Neutrophil (primary cell): ENCODE measurements around the gene GALNT13.

Experiments
- H3K27ac ChIP-seq: fragments of 200-600 bp; sonication (generic); 2 replicates; pipeline ENCODE4 v1.5.1; 2016; ENCODE audit warnings: mild to moderate bottlenecking, moderate library complexity
- H3K27me3 ChIP-seq: fragments of 200-600 bp; sonication (generic); 2 replicates; pipeline ENCODE4 v1.6.0; 2016; ENCODE audit warnings: mild to moderate bottlenecking
- H3K36me3 ChIP-seq: fragments of 200-600 bp; sonication (generic); 2 replicates; pipeline ENCODE4 v1.5.1; 2017
- H3K4me1 ChIP-seq, 2 experiments: fragments of 200-600 bp in 1 of 2; sonication (generic) in 1 of 2; 1 replicate in 1 of 2; 2 replicates in 1 of 2; pipeline versions ENCODE4 v1.5.1 to v1.6.1; 2013 to 2016; ENCODE audit warnings: low read depth in 1 of 2, low read length in 1 of 2, mild to moderate bottlenecking in 1 of 2, moderate library complexity in 1 of 2; ENCODE audit not compliant: control insufficient read depth in 1 of 2, insufficient read depth in 1 of 2
- H3K4me3 ChIP-seq, 2 experiments: fragments of 200-600 bp in 1 of 2; sonication (generic) in 1 of 2; 1 replicate in 1 of 2; 2 replicates in 1 of 2; pipeline ENCODE4 v1.5.1; 2013 to 2016; ENCODE audit warnings: low read depth in 1 of 2, low read length in 1 of 2, mild to moderate bottlenecking in 1 of 2, moderate library complexity in 1 of 2
- H3K9me3 ChIP-seq: fragments of 200-600 bp; sonication (generic); 2 replicates; pipeline ENCODE4 v1.5.1; 2016
- CTCF ChIP-seq: fragments of 200-600 bp; sonication (generic); IDR thresholded peaks from 2 replicates; pipeline ENCODE4 v1.5.1; 2016; ENCODE audit warnings: antibody characterized with exemption

The GALNT13 gene

GRCh38 chr2:153871231-153872221, at the start of gene GALNT13:
Gene GALNT13, plus strand, starts transcription at chr2:153871922.
- no peaks in the 10 kb centered on the region for H3K36me3 ChIP-seq
- no peaks in the 10 kb centered on the region for H3K9me3 ChIP-seq
- no peak for TF ChIP-seq CTCF
- no peak within 1 kb of the TSS for H3K4me3 ChIP-seq
- H3K4me1 ChIP-seq, result no peaks in the 10 kb centered on the region
- peaks cover 52% of the 10 kb centered on the region for H3K27me3 ChIP-seq
- H3K27ac ChIP-seq, result no peak within 1 kb of the TSS

DNA sequence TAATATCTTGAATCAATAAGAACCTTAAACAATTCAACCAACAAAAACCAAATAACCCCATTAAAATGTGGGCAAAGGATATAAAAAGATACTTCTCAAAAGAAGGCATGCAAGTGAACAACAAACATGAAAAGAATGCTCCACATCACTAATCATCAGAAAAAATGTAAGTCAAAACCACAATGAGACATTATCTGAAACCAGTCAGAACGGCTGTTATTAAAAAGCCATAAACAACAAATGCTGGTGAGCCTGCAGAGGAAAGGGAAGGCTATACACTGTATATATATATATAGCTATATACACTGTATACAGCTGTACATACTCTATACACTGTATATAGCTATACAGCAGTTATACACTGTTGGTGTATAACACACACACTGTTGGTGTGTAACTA, 47.8 kb upstream of the GALNT13 start:
- Histone ChIP-seq H3K27ac (no peak overlapping the region), H3K9me3 (no peaks in the 10 kb centered on the region), H3K27me3 (no peaks in the 10 kb centered on the region), H3K36me3 (no peaks in the 10 kb centered on the region), H3K4me3 (no peak overlapping the region), H3K4me1 (no peaks in the 10 kb centered on the region)
- TF ChIP-seq CTCF, result no peak

GRCh38 chr2:153828335-153828734, 43.4 kb upstream of the GALNT13 start:
- Histone ChIP-seq H3K9me3 (no peaks in the 10 kb centered on the region), H3K4me1 (no peaks in the 10 kb centered on the region), H3K27me3 (no peaks in the 10 kb centered on the region), H3K36me3 (no peaks in the 10 kb centered on the region), H3K4me3 (no peak overlapping the region), H3K27ac (no peak overlapping the region)
- no peak for TF ChIP-seq CTCF

DNA sequence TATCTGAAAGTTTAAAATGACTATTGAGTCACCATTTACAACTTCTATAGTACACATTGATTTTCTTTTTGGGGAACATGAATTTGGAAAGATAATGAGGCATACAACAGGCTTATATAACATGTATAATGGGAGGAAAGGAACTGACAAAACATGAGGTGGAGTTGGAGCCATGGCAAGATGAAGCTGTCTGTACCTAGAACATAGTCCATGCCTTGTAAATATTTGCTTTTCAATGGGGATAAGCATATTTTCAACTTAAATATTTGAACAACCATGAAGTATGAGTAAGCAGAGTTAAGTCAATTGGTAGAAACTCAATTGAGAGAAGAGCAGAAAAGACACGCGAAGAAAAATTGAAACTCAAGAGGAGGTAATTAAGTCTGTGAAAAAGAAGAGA, 37.1 kb upstream of the GALNT13 start:
- no peaks in the 10 kb centered on the region for H3K4me1 ChIP-seq
- H3K27ac ChIP-seq, result no peak overlapping the region
- H3K27me3 ChIP-seq, result no peaks in the 10 kb centered on the region
- H3K36me3 ChIP-seq, result no peaks in the 10 kb centered on the region
- H3K4me3 ChIP-seq, result no peak overlapping the region
- no peak for TF ChIP-seq CTCF
- H3K9me3 ChIP-seq, result no peaks in the 10 kb centered on the region

- Histone ChIP-seq H3K27me3 (no peaks in the 10 kb centered on the region), H3K36me3 (no peaks in the 10 kb centered on the region), H3K4me1 (no peaks in the 10 kb centered on the region), H3K27ac (no peak overlapping the region), H3K4me3 (no peak overlapping the region), H3K9me3 (no peaks in the 10 kb centered on the region)
- TF ChIP-seq CTCF, result no peak
These were observed 13.5 kb upstream of the GALNT13 start for GRCh38 chr2:153858250-153858649.
